A549 (cell line): ENCODE data around the gene CNNM3. TPM values are rescaled to one million over a fixed set of nuclear protein-coding genes. Genes with fewer than 3 reads are reported as not detected.

Source experiments
- REST ChIP-seq: fragments of 200-600 bp; sonication (generic); IDR thresholded peaks from 2 replicates; pipeline ENCODE4 v1.6.1; 2016; ENCODE audit warnings: antibody characterized with exemption, mild to moderate bottlenecking, moderate library complexity
- polyA plus RNA-seq, 4 experiments: library from polyadenylated mRNA; depleted of rRNA in 3 of 4; stranded (reverse); fragments of >200 nt; fragmentation: RNase III in 1 of 4; extraction: RNeasy Plus Mini Kit Qiagen cat#74134 plus additional on column Dnase treatment in 1 of 4; gene quantifications; 2 replicates in 3 of 4; 3 replicates in 1 of 4; pipeline ENCODE4 v1.2.3, GENCODE V29; 2011 to 2017
- small RNA-seq, 6 experiments: library from RNA; depleted of rRNA; stranded (forward); fragments of <200 nt; gene quantifications; one replicate each; pipeline ENCODE3, GENCODE V24; 2012

The CNNM3 gene
- polyA plus RNA-seq, 2 of the 4 experiments (the other 2 are of a cell fraction), result 11.8 to 14.1 TPM

DNA sequence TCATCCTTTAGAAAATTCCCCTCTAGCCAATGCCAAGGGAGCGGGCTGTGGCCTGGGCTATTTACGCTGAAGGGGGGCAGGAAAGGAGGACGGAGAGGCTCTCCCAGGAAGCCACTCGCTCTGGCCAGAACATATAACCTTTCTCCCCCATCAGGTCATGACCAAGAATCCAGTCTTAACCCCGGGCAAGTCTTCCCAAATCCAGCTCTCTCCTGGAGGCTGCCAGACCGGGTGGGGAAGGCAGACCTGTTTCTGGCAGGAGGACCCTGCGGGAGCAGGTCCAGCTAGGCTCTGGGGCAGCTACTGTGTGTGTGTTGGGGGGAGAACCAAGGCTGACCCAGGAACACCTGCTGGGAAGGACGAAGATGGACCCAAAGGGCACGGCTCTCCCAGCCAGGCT is 67.2 kb downstream of the CNNM3 start (continued):
- no peak for TF ChIP-seq REST

Small RNA genes lying within 50 kb of the gene (small RNA-seq; reads per million reads assigned to genes)
- 0 reads per million in 6 experiments for gene MIR3127

Other genes with a start within 250 kb of the CNNM3 start
- gene KANSL3, start 178.0 kb upstream of the CNNM3 start, polyA plus RNA-seq (2011; rRNA removed), result 23.0 and 33.1 TPM in 2 replicates
- gene KANSL3, start 178.0 kb upstream of the CNNM3 start, polyA plus RNA-seq (2017; fragmentation: RNase III; extraction: RNeasy Plus Mini Kit Qiagen cat#74134 plus additional on column Dnase treatment), result 25.2 to 26.7 TPM (median 25.9 TPM) in 3 replicates
- gene FER1L5, start 173.5 kb upstream of the CNNM3 start, polyA plus RNA-seq (2011; rRNA removed), result 0.01 TPM in 2 replicates
- gene FER1L5, start 173.5 kb upstream of the CNNM3 start, polyA plus RNA-seq (2017; fragmentation: RNase III; extraction: RNeasy Plus Mini Kit Qiagen cat#74134 plus additional on column Dnase treatment), result not detected in 3 replicates
- 28.0 and 31.8 TPM in 2 replicates for gene LMAN2L, start 76.2 kb upstream of the CNNM3 start, polyA plus RNA-seq (2011; rRNA removed)
- gene LMAN2L, start 76.2 kb upstream of the CNNM3 start, polyA plus RNA-seq (2017; fragmentation: RNase III; extraction: RNeasy Plus Mini Kit Qiagen cat#74134 plus additional on column Dnase treatment), result 24.3 to 25.4 TPM (median 24.8 TPM) in 3 replicates
- gene CNNM4, start 55.4 kb upstream of the CNNM3 start, polyA plus RNA-seq (2011; rRNA removed), result 11.2 and 15.0 TPM in 2 replicates
- gene CNNM4, start 55.4 kb upstream of the CNNM3 start, polyA plus RNA-seq (2017; fragmentation: RNase III; extraction: RNeasy Plus Mini Kit Qiagen cat#74134 plus additional on column Dnase treatment), result 8.5 to 8.8 TPM (median 8.8 TPM) in 3 replicates
- gene ANKRD23, start 27.8 kb downstream of the CNNM3 start, polyA plus RNA-seq (2011; rRNA removed), result 1.6 and 1.9 TPM in 2 replicates
- gene ANKRD23, start 27.8 kb downstream of the CNNM3 start, polyA plus RNA-seq (2017; fragmentation: RNase III; extraction: RNeasy Plus Mini Kit Qiagen cat#74134 plus additional on column Dnase treatment), result 2.1 to 2.5 TPM (median 2.4 TPM) in 3 replicates
- 6.3 and 6.4 TPM in 2 replicates for gene ANKRD39, start 41.7 kb downstream of the CNNM3 start, polyA plus RNA-seq (2011; rRNA removed)
- gene ANKRD39, start 41.7 kb downstream of the CNNM3 start, polyA plus RNA-seq (2017; fragmentation: RNase III; extraction: RNeasy Plus Mini Kit Qiagen cat#74134 plus additional on column Dnase treatment), result 16.4 to 16.5 TPM (median 16.5 TPM) in 3 replicates
- gene SEMA4C, start 53.8 kb downstream of the CNNM3 start, polyA plus RNA-seq (2011; rRNA removed), result 11.0 and 16.4 TPM in 2 replicates
- gene SEMA4C, start 53.8 kb downstream of the CNNM3 start, polyA plus RNA-seq (2017; fragmentation: RNase III; extraction: RNeasy Plus Mini Kit Qiagen cat#74134 plus additional on column Dnase treatment), result 12.3 to 15.1 TPM (median 14.4 TPM) in 3 replicates
- gene FAM178B, start 170.3 kb downstream of the CNNM3 start, polyA plus RNA-seq (2011; rRNA removed), result not detected in 2 replicates
- 0.04 TPM in 1 of 3 replicates, not detected in the others for gene FAM178B, start 170.3 kb downstream of the CNNM3 start, polyA plus RNA-seq (2017; fragmentation: RNase III; extraction: RNeasy Plus Mini Kit Qiagen cat#74134 plus additional on column Dnase treatment)